H1 (cell line): ENCODE data around the gene ZMYM4.

ENCODE experiments used
- CHD2 ChIP-seq: IDR thresholded peaks from 2 replicates; pipeline ENCODE4 v1.6.1; 2012; ENCODE audit warnings: low read length, improper control_type of control experiment
- CTCF ChIP-seq, 3 experiments: IDR thresholded peaks; 1 replicate in 2 of 3; 2 replicates in 1 of 3; pipeline versions ENCODE4 v1.5.1 to v1.6.1; 2011; ENCODE audit warnings: low read length in 3 of 3, mild to moderate bottlenecking in 3 of 3, inconsistent platforms in 2 of 3, low read depth in 1 of 3, moderate library complexity in 1 of 3; ENCODE audit not compliant: insufficient read depth in 1 of 3; ENCODE audit errors: control extremely low read depth in 1 of 3

GRCh38 chr1:35261412-35262120, 6.9 kb upstream of the ZMYM4 start:
- TF ChIP-seq CTCF (IDR thresholded peaks at IDR 0.05; ENCODE audit: control extremely low read depth in 1 of 3, insufficient read depth in 1 of 3, low read depth in 1 of 3, low read length in 3 of 3) = no peak
- no peak for TF ChIP-seq CHD2
